ENCODE data around the gene KIF26A. TPM values are rescaled to one million over a fixed set of nuclear protein-coding genes. Genes with fewer than 3 reads are reported as not detected.
"Not testable (repeated sequence)": the region's sequence is repeated elsewhere in the genome, so short reads cannot be mapped to it uniquely, and the experiment has no call there.

Gene KIF26A
- total RNA-seq, 1 experiment from 2014 or later, result 1.4 TPM

DNA sequence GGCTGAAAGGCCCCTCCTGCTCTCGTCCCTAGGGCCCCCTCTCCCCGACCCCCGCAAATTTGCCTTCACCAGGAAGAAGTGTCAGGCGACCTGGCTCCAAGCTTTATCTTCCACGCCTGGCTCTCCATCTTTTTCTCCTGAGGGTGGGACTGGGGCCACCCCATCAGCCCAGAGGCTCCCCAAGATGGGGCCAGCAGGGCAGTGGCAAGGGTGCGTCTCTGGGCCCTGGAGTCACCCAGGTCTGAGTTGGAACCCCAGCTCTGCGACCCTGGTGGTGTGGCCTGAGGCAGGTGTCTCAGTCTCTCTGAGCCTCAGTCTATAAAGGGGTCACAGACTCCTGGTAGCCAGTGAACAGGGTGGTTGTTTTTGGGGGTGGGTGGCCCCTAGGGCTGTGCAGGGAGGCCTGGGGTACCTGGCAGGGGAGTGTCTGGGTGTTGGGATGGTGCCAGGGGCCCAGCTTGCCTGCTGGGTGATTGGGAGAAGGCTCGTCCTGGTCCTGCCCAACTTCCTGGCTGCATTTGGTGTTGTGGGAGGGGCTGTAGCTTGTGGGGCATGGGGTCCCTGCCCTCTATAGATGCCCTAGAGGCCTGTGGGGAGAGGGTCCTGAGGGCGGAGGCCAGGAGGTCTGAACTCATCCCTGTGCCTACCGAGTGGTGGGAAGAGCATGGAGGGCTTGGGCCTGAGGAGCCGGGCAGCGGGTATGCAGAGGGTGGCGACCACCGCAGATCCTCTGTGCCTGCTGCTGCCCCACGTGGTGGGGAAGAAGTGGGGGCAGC, 7.6 kb downstream of the KIF26A start:
- in situ Hi-C loops (cut with HindIII; ENCODE audit: low pct_unique_long_range_greater_than_20kb, low sequenced_read_pairs), result no loop called here

GRCh38 chr14:104146651-104147345, 8.4 kb downstream of the KIF26A start:
- in situ Hi-C loops (cut with HindIII; ENCODE audit: low pct_unique_long_range_greater_than_20kb, low sequenced_read_pairs), result no loop called here
- DNase-seq (ENCODE audit: low read depth, low spot score), result no peak

More for the DNA sequence above, 7.6 kb downstream of the KIF26A start:
- DNase-seq (ENCODE audit: low read depth, low spot score), result no peak

- in situ Hi-C loops (cut with HindIII; ENCODE audit: low pct_unique_long_range_greater_than_20kb, low sequenced_read_pairs), result no loop called here
These were observed 9.1 kb downstream of the KIF26A start for GRCh38 chr14:104147346-104148125.

GRCh38 chr14:104148433-104149277, 10.3 kb downstream of the KIF26A start:
- in situ Hi-C loops (cut with HindIII; ENCODE audit: low pct_unique_long_range_greater_than_20kb, low sequenced_read_pairs), result no loop called here
- no peak for DNase-seq (ENCODE audit: low read depth, low spot score)

More at GRCh38 chr14:104147346-104148125, 9.1 kb downstream of the KIF26A start:
- no peak for DNase-seq (ENCODE audit: low read depth, low spot score)

DNA sequence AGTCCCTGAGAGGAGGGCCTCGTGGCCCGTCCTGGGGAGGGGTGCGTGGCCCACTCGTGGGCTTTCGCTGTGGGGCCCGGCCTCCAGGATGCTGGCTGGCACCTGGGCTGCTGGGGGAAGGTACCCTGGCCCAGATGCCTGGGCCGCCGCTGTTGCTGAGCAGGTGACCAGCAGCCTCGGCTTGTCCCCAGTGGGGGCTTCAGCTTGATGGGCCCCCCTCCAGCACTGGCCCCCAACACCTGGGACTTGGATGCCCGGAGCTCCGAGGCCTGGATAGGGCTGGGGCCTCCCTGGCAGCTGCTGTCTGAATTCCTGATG, 10.8 kb downstream of the KIF26A start:
- DNase-seq (ENCODE audit: low read depth, low spot score), result no peak
- in situ Hi-C loops (cut with HindIII; ENCODE audit: low pct_unique_long_range_greater_than_20kb, low sequenced_read_pairs), result no loop called here

DNA sequence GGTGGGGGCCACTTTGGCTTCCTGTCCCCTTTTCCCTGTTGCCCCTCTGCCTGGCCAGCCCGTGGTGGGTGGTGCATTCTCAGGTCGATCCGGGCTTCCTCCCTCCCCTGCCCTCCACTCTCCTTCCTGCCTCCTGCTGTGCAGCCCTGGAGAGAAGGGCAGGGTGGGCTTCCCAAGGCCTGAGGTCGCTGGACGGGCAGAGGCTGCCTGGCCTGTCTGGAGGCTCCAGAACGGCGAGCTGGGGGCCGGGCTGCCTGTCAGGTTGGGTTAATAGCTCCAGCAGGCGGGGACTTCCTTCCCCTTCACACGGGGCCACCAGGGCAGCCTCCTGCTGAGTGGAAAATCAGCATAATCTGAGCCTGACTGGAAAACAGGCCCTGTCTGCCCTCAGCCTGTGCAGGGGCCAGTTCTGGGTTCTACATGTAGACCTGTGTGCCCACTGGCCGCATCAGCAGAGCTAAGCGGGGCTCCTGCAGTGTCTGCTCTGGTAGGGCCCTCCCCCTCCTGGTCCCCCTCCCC, 11.3 kb downstream of the KIF26A start:
- DNase-seq (ENCODE audit: low read depth, low spot score), result no peak
- in situ Hi-C loops (cut with HindIII; ENCODE audit: low pct_unique_long_range_greater_than_20kb, low sequenced_read_pairs), result no loop called here

DNA sequence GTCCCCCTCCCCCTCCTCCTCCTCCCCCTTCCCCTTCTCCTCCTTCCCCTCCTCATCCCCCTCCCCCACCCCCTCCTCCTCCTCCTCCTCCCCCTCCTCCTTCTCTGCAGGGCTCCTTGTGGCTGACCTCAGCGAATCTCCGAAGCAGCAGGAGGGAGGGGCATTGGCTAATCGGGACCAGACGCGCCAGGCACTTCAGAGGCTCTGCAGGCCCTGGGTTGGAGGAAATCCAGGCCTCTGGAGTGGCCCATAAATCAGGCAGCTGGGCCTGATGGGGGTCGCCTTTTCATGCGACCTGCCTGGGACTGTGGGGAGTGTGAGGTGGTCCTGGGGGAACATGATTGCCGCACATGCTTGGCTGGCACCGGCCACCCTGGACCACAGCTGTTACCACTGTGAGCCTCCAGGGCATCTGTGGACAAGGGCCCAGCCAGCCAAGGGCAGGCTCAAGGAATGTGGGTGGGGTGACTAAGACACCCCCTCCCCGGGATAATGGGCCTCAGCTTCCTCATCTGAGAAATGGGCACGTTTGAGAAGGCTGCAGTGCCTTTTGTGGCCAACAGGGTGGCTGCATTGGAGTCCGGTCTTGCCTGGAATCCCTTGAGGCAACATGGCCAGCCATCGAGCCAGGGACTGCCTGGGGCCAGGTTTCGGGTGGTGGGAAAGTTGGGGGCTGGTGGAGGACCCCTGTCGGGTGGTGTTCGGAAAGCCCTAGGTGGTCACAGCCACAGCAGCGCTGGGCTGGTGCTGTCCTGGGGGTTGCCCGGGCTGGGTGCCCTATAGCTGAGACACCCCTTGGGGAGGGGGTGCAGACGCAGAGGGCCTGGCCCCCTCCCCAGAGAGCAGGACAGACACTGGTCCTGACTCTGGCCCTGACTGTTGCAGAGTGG, 12.0 kb downstream of the KIF26A start:
- in situ Hi-C loops (cut with HindIII; ENCODE audit: low pct_unique_long_range_greater_than_20kb, low sequenced_read_pairs), result no loop called here
- no peak for DNase-seq (ENCODE audit: low read depth, low spot score)

DNA sequence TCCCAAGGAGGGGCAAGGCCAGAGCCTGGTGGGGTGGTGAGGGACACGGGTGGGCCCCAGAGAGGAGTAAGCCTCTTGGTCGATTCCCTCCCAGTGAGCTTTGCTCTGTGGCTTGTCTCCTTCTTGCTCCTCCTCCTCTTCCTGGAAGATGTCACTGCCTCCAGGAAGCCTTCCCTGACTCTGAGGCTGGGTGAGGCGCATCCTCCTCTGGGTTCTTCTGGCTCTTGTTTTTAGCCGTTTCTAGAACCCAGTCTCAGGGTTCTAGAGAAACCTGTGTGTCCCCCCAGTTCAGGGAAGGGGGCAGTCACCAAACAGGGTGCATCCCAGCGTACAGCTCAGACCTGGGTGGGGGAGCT, 12.6 kb downstream of the KIF26A start:
- no peak for DNase-seq (ENCODE audit: low read depth, low spot score)
- in situ Hi-C loops (cut with HindIII; ENCODE audit: low pct_unique_long_range_greater_than_20kb, low sequenced_read_pairs), result no loop called here

GRCh38 chr14:104151566-104152245, 13.3 kb downstream of the KIF26A start:
- in situ Hi-C loops (cut with HindIII; ENCODE audit: low pct_unique_long_range_greater_than_20kb, low sequenced_read_pairs), result no loop called here
- no peak for DNase-seq (ENCODE audit: low read depth, low spot score)

DNA sequence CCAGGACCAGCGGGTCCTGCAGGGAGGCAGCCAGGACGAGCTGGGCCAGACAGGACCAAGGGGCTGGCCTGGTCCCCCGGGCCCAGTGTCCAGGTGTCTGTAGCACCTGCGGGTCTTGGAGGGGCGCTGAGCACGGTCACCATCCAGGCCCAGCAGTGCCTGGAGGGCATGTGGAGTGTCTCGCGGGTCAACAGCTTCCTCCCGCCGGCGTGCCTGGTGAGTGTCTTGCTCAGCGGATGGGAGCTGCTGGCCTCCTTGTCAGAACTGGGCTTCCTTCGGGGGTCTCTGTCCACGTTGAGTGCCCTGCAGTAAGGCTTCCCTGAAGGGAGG, 13.8 kb downstream of the KIF26A start:
- no peak for DNase-seq (ENCODE audit: low read depth, low spot score)
- in situ Hi-C loops (cut with HindIII; ENCODE audit: low pct_unique_long_range_greater_than_20kb, low sequenced_read_pairs), result no loop called here

DNA sequence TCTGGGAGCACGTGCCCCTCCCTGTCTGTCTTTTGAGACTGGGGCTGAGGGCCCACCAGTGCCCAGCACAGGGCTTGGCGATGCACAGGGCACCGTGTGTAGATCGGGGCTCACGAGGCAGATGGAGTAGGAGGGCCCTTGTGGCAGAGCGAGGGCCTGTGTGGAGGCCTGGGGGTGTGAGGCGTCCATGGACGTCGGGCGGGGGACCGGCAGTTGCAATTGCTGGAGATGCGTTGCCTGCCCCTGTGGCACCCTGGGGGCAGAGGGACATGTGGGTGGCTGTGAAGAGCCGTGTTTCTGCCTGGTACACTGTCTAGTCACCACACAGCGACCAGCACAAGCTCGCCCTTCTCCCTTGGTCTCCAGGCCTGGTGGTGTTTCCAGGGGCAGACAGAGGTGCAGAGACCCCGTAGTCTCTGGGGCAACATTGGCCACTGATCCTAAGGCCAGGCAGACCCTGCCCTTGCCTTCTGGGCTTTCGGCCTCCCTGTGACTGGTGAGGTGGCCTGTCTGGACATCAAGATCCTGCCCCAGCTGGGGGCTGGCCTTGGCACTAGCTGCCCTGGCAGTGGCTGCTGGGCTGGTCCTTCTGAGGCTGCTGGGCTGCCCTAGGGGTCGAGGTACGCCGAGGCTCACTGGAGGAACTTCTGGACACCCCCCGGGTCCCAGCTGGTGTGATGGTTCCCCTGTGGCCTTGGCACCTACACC, 14.5 kb downstream of the KIF26A start:
- in situ Hi-C loops (cut with HindIII; ENCODE audit: low pct_unique_long_range_greater_than_20kb, low sequenced_read_pairs), result no loop called here
- no peak for DNase-seq (ENCODE audit: low read depth, low spot score)

- DNase-seq (ENCODE audit: low read depth, low spot score); in situ Hi-C loops (cut with HindIII; ENCODE audit: low pct_unique_long_range_greater_than_20kb, low sequenced_read_pairs): not testable (repeated sequence)
These were observed 15.0 kb downstream of the KIF26A start for GRCh38 chr14:104153394-104153755.

DNA sequence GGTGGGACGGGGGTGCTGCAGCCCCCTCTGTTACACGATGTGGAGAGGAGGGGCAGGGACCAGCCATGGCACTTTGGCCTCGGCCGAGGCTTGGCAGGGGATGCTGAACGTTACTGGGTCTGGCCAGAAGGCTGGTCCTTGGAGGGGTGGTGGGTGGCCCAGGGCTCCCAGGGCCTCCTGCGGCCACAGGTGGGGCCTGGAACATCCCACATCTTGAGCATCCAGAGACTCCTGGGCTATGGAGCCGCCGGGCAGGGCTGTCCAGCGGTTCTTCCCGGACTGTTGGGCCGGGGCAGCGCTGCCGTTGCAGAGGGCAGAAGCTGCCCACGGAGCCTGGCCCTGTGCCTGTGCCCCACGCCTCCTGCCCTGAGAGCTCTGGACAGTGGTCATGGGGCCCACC, 15.9 kb downstream of the KIF26A start:
- no peak for DNase-seq (ENCODE audit: low read depth, low spot score)
- in situ Hi-C loops (cut with HindIII; ENCODE audit: low pct_unique_long_range_greater_than_20kb, low sequenced_read_pairs), result no loop called here

DNA sequence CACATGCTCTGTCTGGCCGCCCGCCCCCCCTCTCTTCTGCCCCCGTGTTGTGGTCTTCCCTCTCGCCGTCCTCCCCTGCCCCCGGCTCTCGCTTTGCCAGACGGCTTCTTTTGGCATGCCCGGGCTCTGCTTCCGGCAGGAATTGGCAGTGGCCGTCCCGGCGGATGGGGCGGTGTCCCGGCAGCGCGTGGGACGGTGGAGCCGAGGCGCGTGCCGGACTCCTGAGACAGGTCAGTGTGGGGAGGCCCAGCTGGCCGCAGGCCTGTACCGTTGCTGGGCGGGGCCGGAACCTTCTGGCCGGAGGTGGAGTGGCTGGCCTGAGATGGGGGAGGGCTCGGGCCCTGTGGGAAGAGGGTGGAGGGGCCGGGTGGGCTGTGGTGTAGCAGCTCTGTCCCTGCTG, 17.1 kb downstream of the KIF26A start:
- DNase-seq (ENCODE audit: low read depth, low spot score), result no peak
- in situ Hi-C loops (cut with HindIII; ENCODE audit: low pct_unique_long_range_greater_than_20kb, low sequenced_read_pairs), result no loop called here

DNA sequence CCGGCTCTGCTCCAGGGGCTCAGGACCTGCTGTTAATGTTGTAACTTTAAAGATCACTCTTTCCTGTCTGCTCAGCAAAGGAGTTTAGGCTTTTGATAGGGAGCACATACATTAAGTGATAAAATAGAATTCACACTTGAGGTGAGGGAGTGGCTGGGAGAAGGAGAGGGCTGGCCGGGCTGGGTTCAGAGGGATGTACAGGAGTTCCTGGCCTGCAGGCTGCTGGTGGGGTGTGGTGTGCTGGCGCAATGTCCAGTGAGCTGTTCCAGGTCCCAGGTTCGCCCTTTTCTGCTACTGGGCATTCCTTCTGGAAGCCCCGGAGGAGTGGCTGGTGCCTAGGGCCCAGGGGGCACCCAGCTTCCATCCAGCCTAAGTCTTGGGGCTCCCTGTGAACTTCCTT, 17.8 kb downstream of the KIF26A start:
- in situ Hi-C loops (cut with HindIII; ENCODE audit: low pct_unique_long_range_greater_than_20kb, low sequenced_read_pairs), result no loop called here
- no peak for DNase-seq (ENCODE audit: low read depth, low spot score)
